Measurements from ENCODE around the gene FAM114A1. TPM values are rescaled to one million over a fixed set of nuclear protein-coding genes. Genes with fewer than 3 reads are reported as not detected.
A peak's percentile ranks its signal among the peaks of the same experiment; 100 is the strongest.

FAM114A1 gene
- total RNA-seq, 6 donors from 2014 or later: 27.2 to 92.5 (median 43.1) TPM

- TF ChIP-seq POLR2A (IDR thresholded peaks at IDR 0.05) (no peak), EP300 (IDR thresholded peaks at IDR 0.05) (no peak), CTCF (IDR thresholded peaks at IDR 0.05) (no peak), POLR2AphosphoS5 (IDR thresholded peaks at IDR 0.05) (no peak)
These were observed 29.8 kb upstream of the FAM114A1 start for GRCh38 chr4:38837849-38838248.

GRCh38 chr4:38842994-38843393 is 24.6 kb upstream of the FAM114A1 start:
- no peaks in the 10 kb centered on the region for H3K4me1 ChIP-seq
- no peak for TF ChIP-seq CTCF (IDR thresholded peaks at IDR 0.05)
- TF ChIP-seq POLR2A (IDR thresholded peaks at IDR 0.05): no peak
- DNase-seq (no peak), ATAC-seq (ENCODE audit: low FRiP score in 2 of 2) (no peak)
- no peaks in the 10 kb centered on the region for H3K36me3 ChIP-seq
- 69 to 76% methylated on average over 4 of the region's 4 CpGs for WGBS, 2 donors
- H3K27me3 ChIP-seq: no peaks in the 10 kb centered on the region
- no peak overlapping the region for H3K27ac ChIP-seq
- no peaks in the 10 kb centered on the region for H3K9me3 ChIP-seq
- H3K4me3 ChIP-seq: no peak overlapping the region

More at GRCh38 chr4:38837849-38838248, 29.8 kb upstream of the FAM114A1 start:
- H3K9me3 ChIP-seq: peaks cover 3 to 14% (median 6%) of the 10 kb centered on the region in 4 donors
- no peaks in the 10 kb centered on the region for H3K4me1 ChIP-seq
- ATAC-seq (ENCODE audit: low FRiP score in 2 of 2): no peak
- no peak overlapping the region for H3K27ac ChIP-seq
- WGBS, 2 donors: 47 to 50% methylated on average over 2 of the region's 2 CpGs
- no peak for DNase-seq
- H3K27me3 ChIP-seq: no peaks in the 10 kb centered on the region
- H3K36me3 ChIP-seq: no peaks in the 10 kb centered on the region
- no peak overlapping the region for H3K4me3 ChIP-seq

- TF ChIP-seq EP300 (IDR thresholded peaks at IDR 0.05): no peak
- TF ChIP-seq POLR2AphosphoS5 (IDR thresholded peaks at IDR 0.05): no peak
- TF ChIP-seq CTCF (IDR thresholded peaks at IDR 0.05): no peak
- Histone ChIP-seq H3K4me3 (no peak overlapping the region), H3K27ac (no peak overlapping the region), H3K27me3 (no peaks in the 10 kb centered on the region), H3K9me3 (no peaks in the 10 kb centered on the region), H3K4me1 (no peaks in the 10 kb centered on the region), H3K36me3 (no peaks in the 10 kb centered on the region)
- DNase-seq (no peak), ATAC-seq (ENCODE audit: low FRiP score in 2 of 2) (no peak)
- 82 to 100% methylated on average over 3 of the region's 3 CpGs for WGBS, 2 donors
These were observed 21.6 kb upstream of the FAM114A1 start for GRCh38 chr4:38846015-38846414.

- no peak for TF ChIP-seq POLR2A (IDR thresholded peaks at IDR 0.05)
- TF ChIP-seq POLR2AphosphoS5 (IDR thresholded peaks at IDR 0.05): no peak
- TF ChIP-seq CTCF (IDR thresholded peaks at IDR 0.05): no peak
- no peak for TF ChIP-seq EP300 (IDR thresholded peaks at IDR 0.05)
- H3K9me3 ChIP-seq: no peaks in the 10 kb centered on the region
- no peaks in the 10 kb centered on the region for H3K36me3 ChIP-seq
- ATAC-seq (ENCODE audit: low FRiP score in 2 of 2) (no peak), DNase-seq (no peak)
- H3K27ac ChIP-seq: peak overlapping the region; percentile 76 to 90 (median 81)
- WGBS, 2 donors: 77 to 83% methylated on average over 5 of the region's 5 CpGs
- H3K4me1 ChIP-seq: peaks cover 0 to 19% (median 13%) of the 10 kb centered on the region in 4 donors
- H3K27me3 ChIP-seq: no peaks in the 10 kb centered on the region
- H3K4me3 ChIP-seq: peak overlapping the region in 3 of 4 donors; percentile 22 to 40 (median 39)
These were observed 12.1 kb upstream of the FAM114A1 start for GRCh38 chr4:38855466-38855865.

- Histone ChIP-seq H3K4me3 (peak overlapping the region in 3 of 4 donors; percentile 22 to 40 (median 39)), H3K9me3 (no peaks in the 10 kb centered on the region), H3K4me1 (peaks cover 0 to 19% (median 13%) of the 10 kb centered on the region in 4 donors), H3K27ac (peak overlapping the region; percentile 76 to 90 (median 81)), H3K27me3 (no peaks in the 10 kb centered on the region), H3K36me3 (no peaks in the 10 kb centered on the region)
- DNase-seq (peak in 1 of 2 donors; percentile 50), ATAC-seq (ENCODE audit: low FRiP score in 2 of 2) (peak in 1 of 2 donors; percentile 62)
- no peak for TF ChIP-seq CTCF (IDR thresholded peaks at IDR 0.05)
- TF ChIP-seq POLR2AphosphoS5 (IDR thresholded peaks at IDR 0.05): no peak
- TF ChIP-seq EP300 (IDR thresholded peaks at IDR 0.05): no peak
- peak in 1 of 4 donors; percentile 26 for TF ChIP-seq POLR2A (IDR thresholded peaks at IDR 0.05)
- 22 to 30% methylated on average over 4 of the region's 4 CpGs for WGBS, 2 donors
These were observed 11.6 kb upstream of the FAM114A1 start for GRCh38 chr4:38856046-38856445.
